ENCODE results near the gene PXYLP1.
A peak's percentile ranks its signal among the peaks of the same experiment; 100 is the strongest.
"Not testable (repeated sequence)": the region's sequence is repeated elsewhere in the genome, so short reads cannot be mapped to it uniquely, and the experiment has no call there.

Gene PXYLP1

GRCh38 chr3:141231101-141231951 is at the start of gene PXYLP1:
PXYLP1 (plus strand) TSS chr3:141231825; CDS start chr3:141260176, 28,351 bp downstream.
- DNase-seq: peak; percentile 28 to 89

DNA sequence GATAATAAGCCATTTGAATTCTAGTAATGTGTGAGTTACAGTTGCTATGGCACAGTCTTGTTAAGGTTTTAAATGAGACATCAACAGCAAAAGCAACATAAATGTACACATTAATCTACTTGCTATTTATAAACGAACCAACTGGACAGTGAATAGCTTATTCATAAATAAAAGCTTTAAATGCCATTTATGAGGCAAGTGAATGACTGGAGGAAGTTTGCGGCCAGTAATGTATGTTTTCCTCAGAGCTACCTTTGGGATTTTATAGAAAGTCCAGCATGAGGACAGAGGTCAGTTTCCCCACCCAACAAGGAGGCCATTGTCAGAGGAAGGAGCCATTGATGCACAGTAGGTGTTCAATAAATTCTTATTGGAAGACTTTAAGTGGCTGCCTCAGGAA is 48.0 kb upstream of the PXYLP1 start:
- DNase-seq: no peak

GRCh38 chr3:141184430-141184829 is 47.2 kb upstream of the PXYLP1 start:
- no peak for DNase-seq

DNA sequence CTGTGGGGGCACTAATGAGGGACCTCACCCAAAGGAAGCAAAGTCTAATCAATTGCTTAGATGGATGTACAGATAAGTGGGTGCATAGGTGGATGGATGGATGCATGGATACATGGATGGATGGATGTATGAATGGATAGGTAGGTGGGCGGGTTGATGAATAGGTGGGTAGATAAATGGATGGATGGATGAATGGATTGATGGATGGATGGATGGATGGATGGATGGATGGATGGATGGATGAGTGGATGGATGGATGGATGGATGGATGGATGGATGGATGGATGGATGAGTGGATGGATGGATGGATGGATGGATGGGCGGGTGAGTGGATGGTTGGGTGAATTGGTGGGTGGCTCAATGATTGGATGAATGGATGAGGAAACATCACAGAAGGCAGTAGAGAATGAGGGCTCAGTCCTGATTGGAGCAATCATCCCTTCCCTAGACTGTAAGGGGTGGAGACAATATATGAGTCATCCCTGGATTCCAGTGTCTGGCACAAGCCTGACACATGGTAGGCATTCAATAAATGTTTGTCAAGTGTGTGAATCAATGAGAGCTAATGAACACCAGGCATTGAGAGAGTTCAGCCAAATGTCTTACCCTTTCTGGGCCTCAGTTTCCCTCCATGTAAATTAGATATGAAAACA is 40.4 kb upstream of the PXYLP1 start:
- DNase-seq: no peak

DNA sequence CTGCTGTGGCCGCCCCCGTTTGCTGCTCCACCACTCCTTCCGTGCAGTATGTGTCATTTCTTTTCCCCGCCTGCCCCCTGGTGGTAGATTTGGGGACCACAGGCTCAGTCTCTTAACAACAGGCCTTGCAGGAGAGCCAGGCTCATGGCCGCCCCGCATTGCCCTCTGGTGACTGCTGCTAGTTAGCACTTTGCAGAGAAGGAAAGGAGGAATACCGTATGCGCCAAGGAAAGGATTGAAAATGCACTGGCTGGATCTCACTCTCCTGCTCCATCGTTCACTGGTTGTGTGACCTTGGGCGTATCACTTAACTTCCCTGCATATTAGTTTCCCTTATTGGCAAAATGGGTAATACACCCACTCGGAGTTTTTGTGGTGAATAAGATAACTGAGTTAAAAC is 39.3 kb upstream of the PXYLP1 start:
- DNase-seq: peak; percentile 97

- no peak for DNase-seq
These were observed 38.4 kb upstream of the PXYLP1 start for GRCh38 chr3:141193066-141193830.

GRCh38 chr3:141201122-141201521 is 30.5 kb upstream of the PXYLP1 start:
- no peak for DNase-seq

DNA sequence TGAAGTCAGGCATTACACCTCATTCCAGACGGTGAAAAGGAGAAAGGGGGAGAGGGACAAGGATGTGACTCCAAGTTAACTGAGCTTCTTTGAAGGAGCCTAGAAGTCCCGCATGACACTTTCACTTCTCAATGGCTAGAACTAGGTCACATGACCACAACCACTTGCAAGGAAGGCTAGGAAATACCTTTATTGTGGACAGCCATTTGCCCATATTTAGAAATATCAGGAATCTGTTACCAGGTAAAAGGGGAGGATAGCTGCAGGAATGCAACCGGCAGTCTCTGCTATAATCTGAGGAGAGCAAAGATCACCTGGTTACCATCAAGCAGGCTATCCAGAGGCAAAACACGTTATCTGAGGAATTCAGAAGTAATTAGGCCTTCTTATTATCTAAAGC is 28.9 kb upstream of the PXYLP1 start:
- no peak for DNase-seq

- DNase-seq: no peak
These were observed 27.8 kb upstream of the PXYLP1 start for GRCh38 chr3:141203866-141204265.

- DNase-seq: no peak
These were observed 27.3 kb upstream of the PXYLP1 start for GRCh38 chr3:141204343-141204742.

DNA sequence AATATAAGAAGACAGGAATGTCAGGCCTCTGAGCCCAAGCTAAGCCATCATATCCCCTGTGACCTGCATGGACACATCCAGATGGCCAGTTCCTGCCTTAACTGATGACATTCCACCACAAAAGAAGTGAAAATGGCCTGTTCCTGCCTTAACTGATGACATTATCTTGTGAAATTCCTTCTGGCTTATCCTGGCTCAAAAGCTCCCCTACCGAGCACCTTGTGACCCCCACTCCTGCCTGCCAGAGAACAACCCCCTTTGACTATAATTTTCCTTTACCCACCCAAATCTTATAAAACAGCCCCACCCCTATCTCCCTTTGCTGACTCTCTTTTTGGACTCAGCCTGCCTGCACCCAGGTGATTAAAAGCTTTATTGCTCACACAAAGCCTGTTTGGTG is 20.3 kb upstream of the PXYLP1 start:
- not testable (repeated sequence) for DNase-seq

DNA sequence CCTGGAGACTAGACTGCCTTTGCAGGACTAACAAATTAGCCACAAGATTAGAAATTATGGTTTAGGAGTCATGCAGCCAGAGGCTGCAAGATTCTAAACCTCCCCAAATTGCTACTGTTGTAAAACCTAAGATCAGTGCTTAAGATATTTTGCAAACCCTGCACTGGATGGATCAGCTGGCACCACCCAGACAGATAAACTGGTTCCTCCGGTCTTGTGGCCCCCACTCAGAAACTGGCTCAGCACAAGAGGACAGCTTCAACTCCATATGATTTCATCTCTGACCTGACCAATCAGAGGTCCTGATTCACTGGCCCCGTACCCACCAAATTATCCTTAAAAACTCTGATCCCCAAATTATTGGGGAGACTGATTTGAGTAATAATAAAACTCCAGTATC is 19.5 kb upstream of the PXYLP1 start:
- no peak for DNase-seq

GRCh38 chr3:141212555-141212954 is 19.1 kb upstream of the PXYLP1 start:
- no peak for DNase-seq

DNA sequence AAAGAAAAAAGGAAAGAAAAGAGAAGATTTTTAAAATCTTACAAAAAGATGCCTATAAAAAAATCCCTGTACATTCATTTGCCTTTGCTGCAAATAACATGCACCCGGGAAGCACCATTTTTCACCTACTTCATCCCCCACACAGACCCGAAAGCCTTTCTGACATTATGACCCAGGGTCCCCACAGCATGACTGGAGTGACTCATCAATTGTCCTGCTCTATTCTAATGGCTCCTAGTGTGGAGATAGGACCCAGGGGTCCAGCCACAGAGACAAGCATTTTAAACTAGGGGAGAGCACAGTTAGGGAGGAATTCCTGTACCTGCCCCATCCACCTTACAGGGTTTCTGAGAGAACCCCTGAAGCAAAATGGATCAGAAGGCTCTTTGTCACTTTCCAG is 14.7 kb upstream of the PXYLP1 start:
- DNase-seq: no peak

GRCh38 chr3:141217389-141217788 is 14.2 kb upstream of the PXYLP1 start:
- no peak for DNase-seq

DNA sequence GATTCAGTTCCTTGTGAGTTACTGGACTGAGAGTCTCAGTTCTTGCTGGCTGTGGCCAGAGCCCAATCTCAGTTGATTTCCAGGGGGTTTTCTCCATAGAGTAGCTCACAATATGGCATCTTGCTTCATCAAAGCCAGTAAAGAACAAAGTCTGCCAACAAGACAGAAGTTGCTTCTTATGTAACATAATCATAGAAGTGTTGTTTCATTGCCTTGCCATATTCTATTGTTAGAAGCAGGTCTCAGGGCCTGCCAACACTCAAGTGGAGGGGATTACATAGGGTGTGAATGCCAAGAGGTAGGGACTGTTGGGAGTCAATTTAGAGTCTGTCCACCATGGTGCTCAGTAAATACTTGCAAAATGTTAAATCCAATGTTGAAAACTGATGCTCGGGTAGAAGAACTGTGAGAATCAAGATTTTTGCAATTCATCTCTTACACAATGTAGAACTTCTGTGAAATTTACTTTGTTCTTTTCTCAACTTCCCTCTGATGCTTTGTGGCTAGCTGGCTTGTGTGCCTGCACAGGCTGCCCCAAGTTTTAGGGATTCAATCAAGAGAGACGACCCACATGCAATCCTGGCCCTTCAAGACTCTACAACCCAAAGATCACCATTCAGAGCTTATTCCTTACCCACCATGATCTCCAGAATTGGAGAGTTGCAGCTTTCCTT is 13.3 kb upstream of the PXYLP1 start:
- peak; percentile 69 to 88 for DNase-seq

DNA sequence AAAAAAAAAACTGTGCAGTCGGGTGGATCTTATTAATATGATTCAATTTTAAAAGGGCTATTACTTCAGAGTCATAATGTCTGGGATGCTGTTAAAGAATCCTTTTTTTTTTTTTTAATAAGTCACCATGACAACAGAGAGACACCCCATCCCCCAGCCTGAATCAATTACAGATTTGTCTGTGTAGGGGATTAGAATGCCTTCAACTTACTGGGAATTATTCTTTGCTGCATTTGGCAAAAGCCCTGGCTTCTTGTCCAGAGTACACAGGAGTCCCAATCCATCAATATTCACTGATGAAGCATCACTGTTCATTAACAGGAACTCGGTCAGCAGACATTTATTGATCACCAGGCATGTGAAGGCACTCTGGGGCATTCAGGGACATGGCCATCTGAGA is 12.7 kb upstream of the PXYLP1 start:
- DNase-seq: no peak

GRCh38 chr3:141223673-141224166 is 7.9 kb upstream of the PXYLP1 start:
- DNase-seq: no peak

DNA sequence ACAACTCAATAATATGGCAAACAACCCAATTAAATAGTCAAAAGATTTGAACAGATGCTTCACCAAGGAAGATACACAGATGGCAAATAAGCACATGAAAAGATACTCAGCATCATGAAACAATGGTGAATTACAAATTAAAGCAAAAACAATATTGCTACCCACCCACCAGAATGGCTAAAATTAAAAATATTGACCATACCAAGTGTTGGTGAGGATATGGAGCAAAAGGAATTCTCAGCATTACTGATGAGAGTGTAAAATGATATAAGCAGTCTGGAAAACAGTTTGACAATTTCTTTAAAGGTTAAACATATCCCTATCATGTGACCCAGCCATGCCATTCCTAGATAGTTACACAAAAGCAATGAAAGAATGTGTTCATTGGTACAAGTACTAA is 5.7 kb upstream of the PXYLP1 start:
- DNase-seq: no peak

- DNase-seq: no peak
These were observed 4.4 kb upstream of the PXYLP1 start for GRCh38 chr3:141227216-141227615.

- peak in 1 of 2 experiments; percentile 9 for DNase-seq
These were observed 3.9 kb upstream of the PXYLP1 start for GRCh38 chr3:141227752-141228151.

- DNase-seq: no peak
These were observed 3.2 kb upstream of the PXYLP1 start for GRCh38 chr3:141228395-141228794.

GRCh38 chr3:141229132-141229531 is 2.5 kb upstream of the PXYLP1 start:
- no peak for DNase-seq

Measured in NCI-H446 (cell line).